Liver (tissue), 3 donors: ENCODE measurements around the gene SYNGR2.
"Not testable (repeated sequence)": the region's sequence is repeated elsewhere in the genome, so short reads cannot be mapped to it uniquely, and the experiment has no call there.

Experiments used
- EGR1 ChIP-seq, 2 donors: IDR thresholded peaks; 2 replicates each; pipeline ENCODE4 v1.6.1; 2016 to 2018; ENCODE audit warnings: antibody characterized with exemption in 2 of 2, low read depth in 2 of 2
- FOXA2 ChIP-seq: IDR thresholded peaks from 2 replicates; pipeline ENCODE4 v1.6.1; 2016; ENCODE audit warnings: antibody characterized with exemption
- GABPA ChIP-seq, 2 donors: IDR thresholded peaks in 1 of 2; conservative IDR thresholded peaks in 1 of 2; 2 replicates each; pipeline ENCODE4 v1.6.1; 2016; ENCODE audit warnings: antibody characterized with exemption in 2 of 2, mild to moderate bottlenecking in 1 of 2, moderate library complexity in 1 of 2
- JUND ChIP-seq, 2 donors: IDR thresholded peaks; 2 replicates each; pipeline ENCODE4 v1.6.1; 2016; ENCODE audit warnings: antibody characterized with exemption in 2 of 2
- RAD21 ChIP-seq, 2 donors: IDR thresholded peaks; 2 replicates each; pipeline ENCODE4 v1.6.1; 2016; ENCODE audit warnings: antibody characterized with exemption in 2 of 2, mild to moderate bottlenecking in 2 of 2
- RXRA ChIP-seq, 2 donors: IDR thresholded peaks; 2 replicates each; pipeline ENCODE4 v1.6.1; 2017 to 2018; ENCODE audit warnings: antibody characterized with exemption in 2 of 2, mild to moderate bottlenecking in 1 of 2
- SP1 ChIP-seq: IDR thresholded peaks from 2 replicates; pipeline ENCODE4 v1.6.1; 2018; ENCODE audit warnings: antibody characterized with exemption, mild to moderate bottlenecking
- YY1 ChIP-seq: IDR thresholded peaks from 2 replicates; pipeline ENCODE4 v1.6.1; 2016; ENCODE audit warnings: antibody characterized with exemption, mild to moderate bottlenecking
- TF ChIP-seq, protein P1 (sequence below): fragments of 150-350 bp; IDR thresholded peaks from 2 replicates; pipeline ENCODE4 v1.5.1; 2017; ENCODE audit warnings: improper control_type of control experiment, low read depth, low read length; ENCODE audit not compliant: missing input control
- TF ChIP-seq, protein P2 (sequence below): IDR thresholded peaks from 2 replicates; pipeline ENCODE4 v1.6.1; 2016; ENCODE audit warnings: antibody characterized with exemption
- TF ChIP-seq, protein P3 (sequence below): IDR thresholded peaks from 2 replicates; pipeline ENCODE4 v1.6.1; 2016; ENCODE audit warnings: antibody characterized with exemption, mild to moderate bottlenecking
- TF ChIP-seq, protein P4 (sequence below): IDR thresholded peaks from 2 replicates; pipeline ENCODE4 v1.6.1; 2016; ENCODE audit warnings: antibody characterized with exemption
- donor health status: healthy.
- donor health status: healthy.

DNA sequence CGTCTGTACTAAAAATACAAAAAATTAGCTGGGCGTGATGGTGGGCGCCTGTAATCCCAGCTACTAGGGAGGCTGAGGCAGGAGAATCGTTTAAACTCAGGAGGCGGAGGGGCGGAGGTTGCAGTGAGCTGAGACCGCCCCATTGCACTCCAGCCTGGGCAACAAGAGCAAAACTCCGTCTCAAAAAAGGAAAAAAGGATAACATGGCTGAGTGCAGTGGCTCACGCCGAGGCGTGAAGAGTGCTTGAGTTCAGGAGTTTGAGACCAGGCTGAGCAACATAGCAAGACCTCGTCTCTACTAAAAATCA lies 28.6 kb upstream of the SYNGR2 start:
- TF ChIP-seq, protein P1, sequence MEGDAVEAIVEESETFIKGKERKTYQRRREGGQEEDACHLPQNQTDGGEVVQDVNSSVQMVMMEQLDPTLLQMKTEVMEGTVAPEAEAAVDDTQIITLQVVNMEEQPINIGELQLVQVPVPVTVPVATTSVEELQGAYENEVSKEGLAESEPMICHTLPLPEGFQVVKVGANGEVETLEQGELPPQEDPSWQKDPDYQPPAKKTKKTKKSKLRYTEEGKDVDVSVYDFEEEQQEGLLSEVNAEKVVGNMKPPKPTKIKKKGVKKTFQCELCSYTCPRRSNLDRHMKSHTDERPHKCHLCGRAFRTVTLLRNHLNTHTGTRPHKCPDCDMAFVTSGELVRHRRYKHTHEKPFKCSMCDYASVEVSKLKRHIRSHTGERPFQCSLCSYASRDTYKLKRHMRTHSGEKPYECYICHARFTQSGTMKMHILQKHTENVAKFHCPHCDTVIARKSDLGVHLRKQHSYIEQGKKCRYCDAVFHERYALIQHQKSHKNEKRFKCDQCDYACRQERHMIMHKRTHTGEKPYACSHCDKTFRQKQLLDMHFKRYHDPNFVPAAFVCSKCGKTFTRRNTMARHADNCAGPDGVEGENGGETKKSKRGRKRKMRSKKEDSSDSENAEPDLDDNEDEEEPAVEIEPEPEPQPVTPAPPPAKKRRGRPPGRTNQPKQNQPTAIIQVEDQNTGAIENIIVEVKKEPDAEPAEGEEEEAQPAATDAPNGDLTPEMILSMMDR, result not testable (repeated sequence)
- TF ChIP-seq, protein P2, sequence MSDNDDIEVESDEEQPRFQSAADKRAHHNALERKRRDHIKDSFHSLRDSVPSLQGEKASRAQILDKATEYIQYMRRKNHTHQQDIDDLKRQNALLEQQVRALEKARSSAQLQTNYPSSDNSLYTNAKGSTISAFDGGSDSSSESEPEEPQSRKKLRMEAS, result not testable (repeated sequence)
- TF ChIP-seq, protein P3, sequence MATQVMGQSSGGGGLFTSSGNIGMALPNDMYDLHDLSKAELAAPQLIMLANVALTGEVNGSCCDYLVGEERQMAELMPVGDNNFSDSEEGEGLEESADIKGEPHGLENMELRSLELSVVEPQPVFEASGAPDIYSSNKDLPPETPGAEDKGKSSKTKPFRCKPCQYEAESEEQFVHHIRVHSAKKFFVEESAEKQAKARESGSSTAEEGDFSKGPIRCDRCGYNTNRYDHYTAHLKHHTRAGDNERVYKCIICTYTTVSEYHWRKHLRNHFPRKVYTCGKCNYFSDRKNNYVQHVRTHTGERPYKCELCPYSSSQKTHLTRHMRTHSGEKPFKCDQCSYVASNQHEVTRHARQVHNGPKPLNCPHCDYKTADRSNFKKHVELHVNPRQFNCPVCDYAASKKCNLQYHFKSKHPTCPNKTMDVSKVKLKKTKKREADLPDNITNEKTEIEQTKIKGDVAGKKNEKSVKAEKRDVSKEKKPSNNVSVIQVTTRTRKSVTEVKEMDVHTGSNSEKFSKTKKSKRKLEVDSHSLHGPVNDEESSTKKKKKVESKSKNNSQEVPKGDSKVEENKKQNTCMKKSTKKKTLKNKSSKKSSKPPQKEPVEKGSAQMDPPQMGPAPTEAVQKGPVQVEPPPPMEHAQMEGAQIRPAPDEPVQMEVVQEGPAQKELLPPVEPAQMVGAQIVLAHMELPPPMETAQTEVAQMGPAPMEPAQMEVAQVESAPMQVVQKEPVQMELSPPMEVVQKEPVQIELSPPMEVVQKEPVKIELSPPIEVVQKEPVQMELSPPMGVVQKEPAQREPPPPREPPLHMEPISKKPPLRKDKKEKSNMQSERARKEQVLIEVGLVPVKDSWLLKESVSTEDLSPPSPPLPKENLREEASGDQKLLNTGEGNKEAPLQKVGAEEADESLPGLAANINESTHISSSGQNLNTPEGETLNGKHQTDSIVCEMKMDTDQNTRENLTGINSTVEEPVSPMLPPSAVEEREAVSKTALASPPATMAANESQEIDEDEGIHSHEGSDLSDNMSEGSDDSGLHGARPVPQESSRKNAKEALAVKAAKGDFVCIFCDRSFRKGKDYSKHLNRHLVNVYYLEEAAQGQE, result not testable (repeated sequence)
- TF ChIP-seq SP1; RAD21 (IDR thresholded peaks at IDR 0.05); FOXA2; EGR1 (IDR thresholded peaks at IDR 0.05; ENCODE audit: low read depth in 2 of 2); GABPA (IDR thresholded peaks at IDR 0.05 in 1 of 2, conservative IDR thresholded peaks at IDR 0.05 in 1 of 2); JUND (IDR thresholded peaks at IDR 0.05); YY1; RXRA (IDR thresholded peaks at IDR 0.05): not testable (repeated sequence)
- TF ChIP-seq, protein P4, sequence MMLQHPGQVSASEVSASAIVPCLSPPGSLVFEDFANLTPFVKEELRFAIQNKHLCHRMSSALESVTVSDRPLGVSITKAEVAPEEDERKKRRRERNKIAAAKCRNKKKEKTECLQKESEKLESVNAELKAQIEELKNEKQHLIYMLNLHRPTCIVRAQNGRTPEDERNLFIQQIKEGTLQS, result not testable (repeated sequence)
